DND-41 (cell line): ENCODE data around the gene RAN.

Experiments used
- ATAC-seq: fragments of 200-7000 bp; cut with Tn5 transposase; 3 replicates; pipeline ENCODE4 v1.9.1; 2021; ENCODE audit warnings: low read depth; ENCODE audit not compliant: insufficient read depth
- DNase-seq: peaks from one replicate; pipeline ENCODE4 v3.0.0-alpha.2; 2020
- H2AFZ ChIP-seq: 2 replicates; pipeline ENCODE4 v1.6.0; 2012; ENCODE audit warnings: low read depth, low read length
- H3K27ac ChIP-seq: 2 replicates; pipeline ENCODE4 v1.5.1; 2012; ENCODE audit warnings: low read length, inconsistent platforms
- H3K27me3 ChIP-seq: fragments of 200-600 bp; sonication (generic); 2 replicates; pipeline ENCODE4 v1.6.0; 2012; ENCODE audit warnings: low read length, mild to moderate bottlenecking, inconsistent platforms; ENCODE audit not compliant: insufficient read depth, poor library complexity
- H3K36me3 ChIP-seq: 2 replicates; pipeline ENCODE4 v1.5.1; 2012; ENCODE audit warnings: low read length, inconsistent platforms; ENCODE audit not compliant: insufficient read depth
- H3K4me1 ChIP-seq: 2 replicates; pipeline ENCODE4 v1.5.1; 2012; ENCODE audit warnings: mild to moderate bottlenecking, low read length; ENCODE audit not compliant: insufficient read depth
- H3K4me2 ChIP-seq: 2 replicates; pipeline ENCODE4 v1.6.0; 2012; ENCODE audit warnings: mild to moderate bottlenecking, moderate library complexity, low read length, inconsistent platforms; ENCODE audit not compliant: insufficient read depth
- H3K4me3 ChIP-seq, 2 experiments: fragments of 200-600 bp in 1 of 2; shearing (Covaris generic) in 1 of 2; 2 replicates each; pipeline ENCODE4 v1.5.1; 2012 to 2016; ENCODE audit warnings: inconsistent platforms in 2 of 2, low read length in 2 of 2, mild to moderate bottlenecking in 2 of 2, low read depth in 1 of 2, moderate library complexity in 1 of 2
- H3K79me2 ChIP-seq: 2 replicates; pipeline ENCODE4 v1.6.0; 2012; ENCODE audit warnings: low read length, inconsistent platforms; ENCODE audit not compliant: insufficient read depth
- H3K9ac ChIP-seq: 2 replicates; pipeline ENCODE4 v1.6.0; 2012; ENCODE audit warnings: low read depth, mild to moderate bottlenecking, inconsistent platforms, low read length, moderate library complexity
- H3K9me3 ChIP-seq: 2 replicates; pipeline ENCODE4 v1.5.1; 2012; ENCODE audit warnings: low read length, moderate library complexity, mild to moderate bottlenecking, inconsistent platforms; ENCODE audit not compliant: insufficient read depth, severe bottlenecking
- H4K20me1 ChIP-seq: 2 replicates; pipeline ENCODE4 v1.6.0; 2012; ENCODE audit warnings: low read length; ENCODE audit not compliant: insufficient read depth
- EZH2 ChIP-seq: IDR thresholded peaks from 3 replicates; pipeline ENCODE4 v1.6.1; 2012; ENCODE audit warnings: borderline replicate concordance, low read depth, mild to moderate bottlenecking, moderate library complexity, low read length, inconsistent platforms; ENCODE audit not compliant: severe bottlenecking
- TF ChIP-seq, protein P1 (sequence below): IDR thresholded peaks from 2 replicates; pipeline ENCODE4 v1.5.1; 2012; ENCODE audit warnings: borderline replicate concordance, low read length, moderate library complexity, mild to moderate bottlenecking; ENCODE audit not compliant: poor library complexity, severe bottlenecking; ENCODE audit errors: extremely low read depth

RAN gene

DNA sequence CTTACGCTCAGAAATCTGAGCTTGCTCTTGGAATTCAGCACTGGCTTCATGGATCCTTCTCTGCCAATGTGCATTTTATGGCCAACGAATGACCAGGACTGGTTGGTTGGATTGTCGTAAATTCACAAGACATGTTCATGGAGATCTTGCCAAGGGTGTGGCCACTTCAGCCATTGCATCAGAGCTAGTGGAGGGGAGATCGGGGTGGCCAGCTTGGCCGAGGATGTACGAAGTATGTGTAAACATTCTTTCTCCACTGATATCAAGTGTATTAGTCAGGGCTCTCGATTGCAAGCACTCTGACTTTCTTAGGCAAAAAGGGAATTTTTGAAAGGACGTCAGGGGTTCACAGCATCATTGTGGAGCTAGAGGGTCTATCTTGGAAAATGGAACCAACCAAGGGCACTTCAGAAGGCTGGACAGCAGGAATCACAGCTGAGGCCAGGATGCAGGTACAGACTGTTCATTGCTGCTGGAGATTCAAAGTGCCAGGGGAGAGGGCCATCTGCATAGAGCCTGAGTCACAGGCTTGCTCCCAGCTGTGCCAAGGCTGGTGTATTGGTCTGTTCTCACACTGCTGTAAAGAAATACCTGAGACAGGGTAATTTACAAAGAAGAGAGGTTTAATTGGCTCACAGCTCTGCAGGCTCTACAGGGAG is 49.0 kb downstream of the RAN start:
- H3K4me3 ChIP-seq, result no peak overlapping the region
- no peak for ATAC-seq
- TF ChIP-seq, protein P1, sequence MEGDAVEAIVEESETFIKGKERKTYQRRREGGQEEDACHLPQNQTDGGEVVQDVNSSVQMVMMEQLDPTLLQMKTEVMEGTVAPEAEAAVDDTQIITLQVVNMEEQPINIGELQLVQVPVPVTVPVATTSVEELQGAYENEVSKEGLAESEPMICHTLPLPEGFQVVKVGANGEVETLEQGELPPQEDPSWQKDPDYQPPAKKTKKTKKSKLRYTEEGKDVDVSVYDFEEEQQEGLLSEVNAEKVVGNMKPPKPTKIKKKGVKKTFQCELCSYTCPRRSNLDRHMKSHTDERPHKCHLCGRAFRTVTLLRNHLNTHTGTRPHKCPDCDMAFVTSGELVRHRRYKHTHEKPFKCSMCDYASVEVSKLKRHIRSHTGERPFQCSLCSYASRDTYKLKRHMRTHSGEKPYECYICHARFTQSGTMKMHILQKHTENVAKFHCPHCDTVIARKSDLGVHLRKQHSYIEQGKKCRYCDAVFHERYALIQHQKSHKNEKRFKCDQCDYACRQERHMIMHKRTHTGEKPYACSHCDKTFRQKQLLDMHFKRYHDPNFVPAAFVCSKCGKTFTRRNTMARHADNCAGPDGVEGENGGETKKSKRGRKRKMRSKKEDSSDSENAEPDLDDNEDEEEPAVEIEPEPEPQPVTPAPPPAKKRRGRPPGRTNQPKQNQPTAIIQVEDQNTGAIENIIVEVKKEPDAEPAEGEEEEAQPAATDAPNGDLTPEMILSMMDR, result no peak
- TF ChIP-seq EZH2, result no peak
- no peaks in the 10 kb centered on the region for H3K79me2 ChIP-seq
- H3K36me3 ChIP-seq, result no peaks in the 10 kb centered on the region
- H3K27ac ChIP-seq, result no peak overlapping the region
- no peak for DNase-seq
- H3K9me3 ChIP-seq, result no peaks in the 10 kb centered on the region
- H3K4me2 ChIP-seq, result no peak overlapping the region
- no peak overlapping the region for H2AFZ ChIP-seq
- no peaks in the 10 kb centered on the region for H4K20me1 ChIP-seq
- H3K27me3 ChIP-seq, result peaks cover 2% of the 10 kb centered on the region
- H3K9ac ChIP-seq, result no peak overlapping the region
- H3K4me1 ChIP-seq, result no peaks in the 10 kb centered on the region

DNA sequence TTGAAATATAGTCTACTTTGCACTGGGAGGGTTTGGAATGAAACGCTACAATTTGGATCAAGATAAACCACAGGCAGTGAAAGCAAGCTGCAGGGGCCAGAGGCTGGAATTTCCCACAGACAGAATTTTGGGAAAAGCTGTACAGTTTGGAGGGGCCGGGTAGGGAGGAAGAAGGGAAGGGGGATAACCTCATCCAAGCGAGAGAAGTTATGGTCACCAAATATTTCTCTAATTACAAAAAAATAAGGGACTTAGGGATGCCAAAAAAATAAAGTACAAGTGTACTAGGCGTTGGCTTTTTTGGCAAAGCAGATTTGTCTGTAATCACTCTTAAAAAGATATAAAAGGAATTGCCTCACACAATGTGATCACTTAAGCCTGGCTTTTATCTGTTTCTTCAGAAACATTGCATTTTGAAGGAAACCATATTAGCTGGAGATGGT is 50.7 kb downstream of the RAN start:
- Histone ChIP-seq H3K27ac (no peak overlapping the region), H3K4me1 (no peaks in the 10 kb centered on the region), H4K20me1 (no peaks in the 10 kb centered on the region), H3K4me3 (no peak overlapping the region), H3K27me3 (peaks cover 2% of the 10 kb centered on the region), H3K9ac (no peak overlapping the region), H3K4me2 (no peak overlapping the region), H3K36me3 (no peaks in the 10 kb centered on the region), H3K79me2 (no peaks in the 10 kb centered on the region), H2AFZ (no peak overlapping the region), H3K9me3 (no peaks in the 10 kb centered on the region)
- no peak for ATAC-seq
- DNase-seq, result no peak
- no peak for TF ChIP-seq EZH2
- TF ChIP-seq, protein P1, result no peak

DNA sequence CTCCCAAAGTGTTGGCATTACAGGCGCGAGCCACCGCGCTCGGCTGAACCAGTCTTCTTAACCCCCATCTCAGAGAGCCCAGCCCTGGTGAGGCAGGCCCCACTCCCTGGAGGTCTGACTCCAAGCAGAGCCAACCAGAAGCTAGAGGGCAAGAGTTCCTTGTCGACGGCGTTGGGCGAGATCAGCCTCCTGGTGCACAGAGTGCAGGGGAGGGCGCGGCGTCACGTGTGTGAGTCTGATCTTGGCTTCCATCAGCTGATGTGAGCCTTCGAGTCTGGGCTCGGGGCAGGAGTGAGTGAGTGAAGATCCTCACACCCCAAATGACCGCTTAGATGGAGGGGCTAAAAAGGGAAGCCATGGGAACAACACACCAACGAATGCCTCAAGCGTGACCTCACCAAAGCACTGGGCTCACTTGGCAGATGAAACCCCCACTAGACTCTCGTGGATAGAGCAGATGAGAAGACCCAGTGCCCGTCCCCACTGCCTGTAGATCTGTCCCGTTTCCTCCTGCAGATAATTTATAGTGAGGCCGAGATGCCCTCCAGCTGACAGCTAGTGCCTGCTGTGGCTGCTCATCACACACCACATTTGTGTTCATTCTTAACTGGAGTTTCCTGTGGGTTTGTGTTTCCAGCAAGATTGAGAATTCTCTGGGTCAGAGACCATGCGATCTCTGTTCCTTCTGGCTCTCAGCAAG is 53.2 kb downstream of the RAN start:
- H2AFZ ChIP-seq, result no peak overlapping the region
- no peak overlapping the region for H3K9ac ChIP-seq
- H3K4me1 ChIP-seq, result no peaks in the 10 kb centered on the region
- no peak overlapping the region for H3K4me3 ChIP-seq
- ATAC-seq, result no peak
- no peaks in the 10 kb centered on the region for H3K9me3 ChIP-seq
- H4K20me1 ChIP-seq, result no peaks in the 10 kb centered on the region
- no peaks in the 10 kb centered on the region for H3K36me3 ChIP-seq
- H3K27ac ChIP-seq, result no peak overlapping the region
- peaks cover 11% of the 10 kb centered on the region for H3K27me3 ChIP-seq
- H3K79me2 ChIP-seq, result no peaks in the 10 kb centered on the region
- no peak for DNase-seq
- no peak overlapping the region for H3K4me2 ChIP-seq
- TF ChIP-seq, protein P1, result no peak
- no peak for TF ChIP-seq EZH2
